Neural progenitor cell (in vitro differentiated cells): ENCODE data around the gene ARVCF. TPM values are rescaled to one million over a fixed set of nuclear protein-coding genes. Genes with fewer than 3 reads are reported as not detected.

Experiments used
- DNase-seq: peaks from one replicate; pipeline ENCODE4 v3.0.0-alpha.2; 2016; ENCODE audit warnings: low spot score
- H2AFZ ChIP-seq: fragments of 200-600 bp; sonication (generic); replicated peaks from 2 replicates; pipeline ENCODE4 v1.6.1; 2016; ENCODE audit warnings: antibody characterized with exemption
- H3F3A ChIP-seq: fragments of 200-600 bp; sonication (generic); 2 replicates; pipeline ENCODE4 v1.6.1; 2016; ENCODE audit warnings: antibody characterized with exemption, low read depth
- H3K27ac ChIP-seq: fragments of 200-600 bp; sonication (generic); 2 replicates; pipeline ENCODE4 v1.5.1; 2016; ENCODE audit warnings: mild to moderate bottlenecking
- H3K27me3 ChIP-seq: fragments of 200-600 bp; sonication (generic); 2 replicates; pipeline ENCODE4 v1.6.1; 2016; ENCODE audit warnings: mild to moderate bottlenecking, moderate library complexity
- H3K36me3 ChIP-seq: fragments of 200-600 bp; sonication (generic); 2 replicates; pipeline ENCODE4 v1.5.1; 2016
- H3K4me1 ChIP-seq: fragments of 200-600 bp; sonication (generic); 2 replicates; pipeline ENCODE4 v1.6.1; 2016; ENCODE audit warnings: mixed run types
- H3K4me2 ChIP-seq: fragments of 200-600 bp; sonication (generic); 2 replicates; pipeline ENCODE4 v1.6.1; 2016
- H3K4me3 ChIP-seq: fragments of 200-600 bp; sonication (generic); 2 replicates; pipeline ENCODE4 v1.5.1; 2016
- H3K79me2 ChIP-seq: fragments of 200-600 bp; sonication (generic); 2 replicates; pipeline ENCODE4 v1.6.1; 2016; ENCODE audit warnings: low read depth
- H3K9ac ChIP-seq: fragments of 200-600 bp; sonication (generic); 2 replicates; pipeline ENCODE4 v1.6.1; 2016
- H3K9me3 ChIP-seq: fragments of 200-600 bp; sonication (generic); 2 replicates; pipeline ENCODE4 v1.5.1; 2016; ENCODE audit warnings: low read depth
- H4K20me1 ChIP-seq: fragments of 200-600 bp; sonication (generic); 2 replicates; pipeline ENCODE4 v1.6.1; 2016; ENCODE audit warnings: low read depth
- H3K27ac Mint-ChIP-seq: 3 replicates; pipeline ENCODE4 v1.8.0; 2021; ENCODE audit warnings: mixed read lengths
- H3K27me3 Mint-ChIP-seq: 2 replicates; pipeline ENCODE4 v1.8.0; 2022; ENCODE audit warnings: low read depth, mild to moderate bottlenecking, inconsistent platforms, moderate library complexity, mixed read lengths; ENCODE audit not compliant: insufficient read depth
- H3K36me3 Mint-ChIP-seq: 3 replicates; pipeline ENCODE4 v1.8.0; 2021; ENCODE audit warnings: mixed read lengths
- H3K4me1 Mint-ChIP-seq: 3 replicates; pipeline ENCODE4 v1.8.0; 2021; ENCODE audit warnings: mixed read lengths
- H3K4me3 Mint-ChIP-seq: 3 replicates; pipeline ENCODE4 v1.8.0; 2021; ENCODE audit warnings: mild to moderate bottlenecking, moderate library complexity, mixed read lengths
- H3K9me3 Mint-ChIP-seq: 3 replicates; pipeline ENCODE4 v1.8.0; 2020; ENCODE audit warnings: mixed read lengths
- EZH2 ChIP-seq: fragments of 200-600 bp; sonication (generic); IDR thresholded peaks from 2 replicates; pipeline ENCODE4 v1.6.1; 2017; ENCODE audit warnings: antibody characterized with exemption, mild to moderate bottlenecking, moderate library complexity
- EZH2phosphoT487 ChIP-seq: fragments of 200-600 bp; sonication (generic); IDR thresholded peaks from 2 replicates; pipeline ENCODE4 v1.6.1; 2017; ENCODE audit warnings: antibody characterized with exemption
- total RNA-seq: library from RNA; depleted of rRNA; stranded (reverse); fragments of >200 nt; gene quantifications from 2 replicates; pipeline ENCODE4 v1.2.3, GENCODE V29; 2015; ENCODE audit warnings: low replicate concordance
- TF ChIP-seq, protein P1 (sequence below): fragments of 200-600 bp; sonication (generic); IDR thresholded peaks from 2 replicates; pipeline ENCODE4 v1.5.1; 2017; ENCODE audit warnings: antibody characterized with exemption, mild to moderate bottlenecking

ARVCF gene
- total RNA-seq, 1 donor from 2014 or later, result 35.4 TPM

DNA sequence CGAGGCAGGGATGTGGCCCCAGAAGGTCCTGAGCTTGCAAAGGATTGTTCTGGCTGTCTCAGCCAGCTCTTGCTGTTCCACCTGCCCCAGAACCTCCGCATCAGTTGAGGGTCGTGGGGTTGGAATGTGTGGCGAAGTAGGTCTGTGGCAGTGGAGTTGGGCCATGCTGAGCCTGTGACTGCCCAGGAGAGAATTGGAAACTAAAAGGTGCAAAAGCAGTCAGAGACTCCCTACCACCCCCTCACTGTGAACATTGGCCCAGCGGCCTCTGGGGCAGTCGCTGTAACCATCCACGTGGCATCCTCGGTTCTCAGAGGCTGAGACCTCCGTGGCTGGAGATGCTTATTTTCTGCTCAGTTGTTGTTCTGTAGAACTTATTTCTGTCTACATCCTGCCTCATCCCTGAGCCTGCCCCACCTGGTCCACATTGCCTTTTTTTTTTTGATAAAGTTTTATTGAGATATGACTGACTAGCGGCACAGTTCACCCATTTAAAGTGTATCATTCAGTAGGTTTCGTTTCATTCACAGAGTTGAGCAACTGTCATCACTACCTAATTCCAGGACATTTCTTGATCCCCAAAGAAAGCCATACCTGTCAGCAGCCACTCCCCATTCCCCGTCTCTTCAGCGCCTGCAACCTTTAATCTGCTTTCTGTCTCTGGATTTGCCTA is 41.1 kb upstream of the ARVCF start:
- no peaks in the 10 kb centered on the region for H3K79me2 ChIP-seq
- H4K20me1 ChIP-seq, result no peaks in the 10 kb centered on the region
- H3K4me1 ChIP-seq, result no peaks in the 10 kb centered on the region
- H3K9me3 Mint-ChIP-seq, result no peaks in the 10 kb centered on the region
- no peaks in the 10 kb centered on the region for H3F3A ChIP-seq
- no peak overlapping the region for H3K4me3 ChIP-seq
- H3K27me3 Mint-ChIP-seq, result no peaks in the 10 kb centered on the region
- H3K4me3 Mint-ChIP-seq, result no peak overlapping the region
- no peaks in the 10 kb centered on the region for H3K9me3 ChIP-seq
- H3K4me1 Mint-ChIP-seq, result peaks cover 7% of the 10 kb centered on the region
- DNase-seq, result no peak
- H3K27me3 ChIP-seq, result no peaks in the 10 kb centered on the region
- no peak overlapping the region for H3K27ac Mint-ChIP-seq
- no peaks in the 10 kb centered on the region for H3K36me3 Mint-ChIP-seq
- TF ChIP-seq EZH2phosphoT487 (no peak), EZH2 (no peak)
- TF ChIP-seq, protein P1, sequence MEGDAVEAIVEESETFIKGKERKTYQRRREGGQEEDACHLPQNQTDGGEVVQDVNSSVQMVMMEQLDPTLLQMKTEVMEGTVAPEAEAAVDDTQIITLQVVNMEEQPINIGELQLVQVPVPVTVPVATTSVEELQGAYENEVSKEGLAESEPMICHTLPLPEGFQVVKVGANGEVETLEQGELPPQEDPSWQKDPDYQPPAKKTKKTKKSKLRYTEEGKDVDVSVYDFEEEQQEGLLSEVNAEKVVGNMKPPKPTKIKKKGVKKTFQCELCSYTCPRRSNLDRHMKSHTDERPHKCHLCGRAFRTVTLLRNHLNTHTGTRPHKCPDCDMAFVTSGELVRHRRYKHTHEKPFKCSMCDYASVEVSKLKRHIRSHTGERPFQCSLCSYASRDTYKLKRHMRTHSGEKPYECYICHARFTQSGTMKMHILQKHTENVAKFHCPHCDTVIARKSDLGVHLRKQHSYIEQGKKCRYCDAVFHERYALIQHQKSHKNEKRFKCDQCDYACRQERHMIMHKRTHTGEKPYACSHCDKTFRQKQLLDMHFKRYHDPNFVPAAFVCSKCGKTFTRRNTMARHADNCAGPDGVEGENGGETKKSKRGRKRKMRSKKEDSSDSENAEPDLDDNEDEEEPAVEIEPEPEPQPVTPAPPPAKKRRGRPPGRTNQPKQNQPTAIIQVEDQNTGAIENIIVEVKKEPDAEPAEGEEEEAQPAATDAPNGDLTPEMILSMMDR, result no peak
- H3K4me2 ChIP-seq, result no peak overlapping the region
- no peak overlapping the region for H3K9ac ChIP-seq
- no peak overlapping the region for H3K27ac ChIP-seq
- no peak overlapping the region for H2AFZ ChIP-seq
- H3K36me3 ChIP-seq, result no peaks in the 10 kb centered on the region

- no peaks in the 10 kb centered on the region for H3K9me3 Mint-ChIP-seq
- H2AFZ ChIP-seq, result no peak overlapping the region
- TF ChIP-seq, protein P1, result no peak
- no peak for TF ChIP-seq EZH2
- TF ChIP-seq EZH2phosphoT487, result no peak
- H3K4me3 ChIP-seq, result no peak overlapping the region
- no peak for DNase-seq
- peaks cover 4% of the 10 kb centered on the region for H3K4me1 Mint-ChIP-seq
- H3K4me3 Mint-ChIP-seq, result peak overlapping the region; percentile 48
- no peak overlapping the region for H3K27ac ChIP-seq
- H4K20me1 ChIP-seq, result no peaks in the 10 kb centered on the region
- H3K9ac ChIP-seq, result no peak overlapping the region
- H3K27ac Mint-ChIP-seq, result no peak overlapping the region
- H3F3A ChIP-seq, result no peaks in the 10 kb centered on the region
- H3K27me3 ChIP-seq, result no peaks in the 10 kb centered on the region
- no peaks in the 10 kb centered on the region for H3K36me3 ChIP-seq
- no peaks in the 10 kb centered on the region for H3K27me3 Mint-ChIP-seq
- H3K4me1 ChIP-seq, result no peaks in the 10 kb centered on the region
- no peak overlapping the region for H3K4me2 ChIP-seq
- H3K36me3 Mint-ChIP-seq, result no peaks in the 10 kb centered on the region
- no peaks in the 10 kb centered on the region for H3K9me3 ChIP-seq
- H3K79me2 ChIP-seq, result no peaks in the 10 kb centered on the region
These were observed 40.2 kb upstream of the ARVCF start for GRCh38 chr22:20056696-20057386.

DNA sequence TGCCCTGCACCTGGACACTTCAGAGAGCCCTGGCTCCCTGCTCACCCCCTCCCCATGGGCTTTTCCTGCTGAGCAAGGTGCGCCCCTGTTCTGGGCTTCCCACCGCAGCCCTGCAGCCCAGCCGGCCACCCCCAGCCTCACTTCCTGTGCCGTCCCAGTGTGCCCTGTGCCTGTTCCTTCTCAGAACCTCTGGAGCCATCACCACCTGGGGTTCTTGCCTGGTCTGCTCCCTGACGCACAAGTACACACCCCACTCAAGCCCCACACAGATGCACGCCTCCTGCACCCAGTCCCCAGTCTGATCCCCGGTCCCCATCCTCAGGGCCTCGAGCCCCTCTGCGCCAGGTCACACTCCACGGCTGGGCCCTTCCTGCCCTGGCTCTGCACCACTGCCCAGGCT is 39.5 kb upstream of the ARVCF start:
- H3K36me3 ChIP-seq, result no peaks in the 10 kb centered on the region
- TF ChIP-seq EZH2phosphoT487 (no peak), EZH2 (no peak)
- TF ChIP-seq, protein P1, result no peak

More for the DNA sequence above, 39.5 kb upstream of the ARVCF start:
- Histone ChIP-seq H3K4me2 (no peak overlapping the region), H3K9ac (no peak overlapping the region), H3K27ac (no peak overlapping the region), H3K4me1 (no peaks in the 10 kb centered on the region), H4K20me1 (no peaks in the 10 kb centered on the region), H3F3A (no peaks in the 10 kb centered on the region), H3K79me2 (no peaks in the 10 kb centered on the region), H3K9me3 (no peaks in the 10 kb centered on the region), H3K27me3 (no peaks in the 10 kb centered on the region), H3K4me3 (no peak overlapping the region), H2AFZ (no peak overlapping the region)
- no peaks in the 10 kb centered on the region for H3K27me3 Mint-ChIP-seq
- H3K4me3 Mint-ChIP-seq, result no peak overlapping the region
- H3K27ac Mint-ChIP-seq, result no peak overlapping the region
- H3K9me3 Mint-ChIP-seq, result no peaks in the 10 kb centered on the region
- no peaks in the 10 kb centered on the region for H3K36me3 Mint-ChIP-seq
- DNase-seq, result no peak
- peaks cover 4% of the 10 kb centered on the region for H3K4me1 Mint-ChIP-seq
